DND-41 (cell line): ENCODE measurements around the gene MS4A1.

ENCODE experiments used
- ATAC-seq: fragments of 200-7000 bp; cut with Tn5 transposase; 3 replicates; pipeline ENCODE4 v1.9.1; 2021; ENCODE audit warnings: low read depth; ENCODE audit not compliant: insufficient read depth
- DNase-seq: peaks from one replicate; pipeline ENCODE4 v3.0.0-alpha.2; 2020
- H2AFZ ChIP-seq: 2 replicates; pipeline ENCODE4 v1.6.0; 2012; ENCODE audit warnings: low read depth, low read length
- H3K27ac ChIP-seq: 2 replicates; pipeline ENCODE4 v1.5.1; 2012; ENCODE audit warnings: low read length, inconsistent platforms
- H3K27me3 ChIP-seq: fragments of 200-600 bp; sonication (generic); 2 replicates; pipeline ENCODE4 v1.6.0; 2012; ENCODE audit warnings: low read length, mild to moderate bottlenecking, inconsistent platforms; ENCODE audit not compliant: insufficient read depth, poor library complexity
- H3K36me3 ChIP-seq: 2 replicates; pipeline ENCODE4 v1.5.1; 2012; ENCODE audit warnings: low read length, inconsistent platforms; ENCODE audit not compliant: insufficient read depth
- H3K4me1 ChIP-seq: 2 replicates; pipeline ENCODE4 v1.5.1; 2012; ENCODE audit warnings: mild to moderate bottlenecking, low read length; ENCODE audit not compliant: insufficient read depth
- H3K4me2 ChIP-seq: 2 replicates; pipeline ENCODE4 v1.6.0; 2012; ENCODE audit warnings: mild to moderate bottlenecking, moderate library complexity, low read length, inconsistent platforms; ENCODE audit not compliant: insufficient read depth
- H3K4me3 ChIP-seq, 2 experiments: fragments of 200-600 bp in 1 of 2; shearing (Covaris generic) in 1 of 2; 2 replicates each; pipeline ENCODE4 v1.5.1; 2012 to 2016; ENCODE audit warnings: inconsistent platforms in 2 of 2, low read length in 2 of 2, mild to moderate bottlenecking in 2 of 2, low read depth in 1 of 2, moderate library complexity in 1 of 2
- H3K79me2 ChIP-seq: 2 replicates; pipeline ENCODE4 v1.6.0; 2012; ENCODE audit warnings: low read length, inconsistent platforms; ENCODE audit not compliant: insufficient read depth
- H3K9ac ChIP-seq: 2 replicates; pipeline ENCODE4 v1.6.0; 2012; ENCODE audit warnings: low read depth, mild to moderate bottlenecking, inconsistent platforms, low read length, moderate library complexity
- H3K9me3 ChIP-seq: 2 replicates; pipeline ENCODE4 v1.5.1; 2012; ENCODE audit warnings: low read length, moderate library complexity, mild to moderate bottlenecking, inconsistent platforms; ENCODE audit not compliant: insufficient read depth, severe bottlenecking
- H4K20me1 ChIP-seq: 2 replicates; pipeline ENCODE4 v1.6.0; 2012; ENCODE audit warnings: low read length; ENCODE audit not compliant: insufficient read depth
- EZH2 ChIP-seq: IDR thresholded peaks from 3 replicates; pipeline ENCODE4 v1.6.1; 2012; ENCODE audit warnings: borderline replicate concordance, low read depth, mild to moderate bottlenecking, moderate library complexity, low read length, inconsistent platforms; ENCODE audit not compliant: severe bottlenecking
- TF ChIP-seq, protein P1 (sequence below): IDR thresholded peaks from 2 replicates; pipeline ENCODE4 v1.5.1; 2012; ENCODE audit warnings: borderline replicate concordance, low read length, moderate library complexity, mild to moderate bottlenecking; ENCODE audit not compliant: poor library complexity, severe bottlenecking; ENCODE audit errors: extremely low read depth

MS4A1 gene

DNA sequence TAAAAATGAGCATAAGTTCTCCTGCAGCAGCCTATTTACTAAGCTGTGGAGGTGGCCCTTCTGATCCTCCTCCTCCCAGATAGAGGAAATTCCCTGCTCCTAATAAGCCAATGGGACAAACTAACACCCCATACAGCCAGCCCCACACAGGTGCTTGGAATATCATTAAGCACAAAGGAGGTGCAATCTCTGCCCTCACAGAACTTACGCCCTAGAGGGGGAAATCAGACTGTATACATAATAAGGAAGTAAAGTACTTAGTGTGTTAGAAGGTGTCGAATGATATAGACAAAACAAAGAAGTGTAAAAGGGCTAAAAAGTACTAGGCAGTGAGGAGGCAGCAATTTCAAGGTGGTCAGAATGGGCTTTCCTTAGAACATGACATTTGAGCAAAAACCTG lies 42.8 kb downstream of the MS4A1 start:
- Histone ChIP-seq H3K4me3 (no peak overlapping the region), H3K4me2 (no peak overlapping the region), H3K79me2 (no peaks in the 10 kb centered on the region), H3K4me1 (no peaks in the 10 kb centered on the region), H2AFZ (no peak overlapping the region), H3K36me3 (no peaks in the 10 kb centered on the region), H3K9ac (no peak overlapping the region), H3K27me3 (no peaks in the 10 kb centered on the region), H3K27ac (no peak overlapping the region), H3K9me3 (no peaks in the 10 kb centered on the region), H4K20me1 (no peaks in the 10 kb centered on the region)
- no peak for DNase-seq
- no peak for TF ChIP-seq EZH2
- TF ChIP-seq, protein P1, sequence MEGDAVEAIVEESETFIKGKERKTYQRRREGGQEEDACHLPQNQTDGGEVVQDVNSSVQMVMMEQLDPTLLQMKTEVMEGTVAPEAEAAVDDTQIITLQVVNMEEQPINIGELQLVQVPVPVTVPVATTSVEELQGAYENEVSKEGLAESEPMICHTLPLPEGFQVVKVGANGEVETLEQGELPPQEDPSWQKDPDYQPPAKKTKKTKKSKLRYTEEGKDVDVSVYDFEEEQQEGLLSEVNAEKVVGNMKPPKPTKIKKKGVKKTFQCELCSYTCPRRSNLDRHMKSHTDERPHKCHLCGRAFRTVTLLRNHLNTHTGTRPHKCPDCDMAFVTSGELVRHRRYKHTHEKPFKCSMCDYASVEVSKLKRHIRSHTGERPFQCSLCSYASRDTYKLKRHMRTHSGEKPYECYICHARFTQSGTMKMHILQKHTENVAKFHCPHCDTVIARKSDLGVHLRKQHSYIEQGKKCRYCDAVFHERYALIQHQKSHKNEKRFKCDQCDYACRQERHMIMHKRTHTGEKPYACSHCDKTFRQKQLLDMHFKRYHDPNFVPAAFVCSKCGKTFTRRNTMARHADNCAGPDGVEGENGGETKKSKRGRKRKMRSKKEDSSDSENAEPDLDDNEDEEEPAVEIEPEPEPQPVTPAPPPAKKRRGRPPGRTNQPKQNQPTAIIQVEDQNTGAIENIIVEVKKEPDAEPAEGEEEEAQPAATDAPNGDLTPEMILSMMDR, result no peak
- no peak for ATAC-seq

DNA sequence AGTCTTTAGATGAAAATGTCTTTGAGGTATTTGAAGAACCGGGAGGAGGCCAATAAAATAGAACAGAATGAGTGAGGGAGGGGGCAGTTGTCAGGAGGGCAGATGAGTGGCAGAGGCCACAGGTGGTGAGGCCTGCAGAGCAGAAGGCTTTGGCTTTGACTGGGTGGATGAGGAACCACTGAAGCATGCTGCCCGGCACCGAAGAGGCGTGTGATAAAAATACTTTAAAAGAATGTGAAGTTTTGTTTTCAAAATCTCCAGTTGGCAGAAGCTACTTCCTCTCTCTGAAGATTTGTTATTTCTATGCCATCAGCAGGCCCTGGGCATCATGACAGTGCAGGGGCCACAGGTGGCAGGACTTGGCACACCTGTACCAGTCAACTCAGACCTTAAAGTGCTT lies 43.2 kb downstream of the MS4A1 start:
- no peak overlapping the region for H3K4me3 ChIP-seq
- ATAC-seq, result no peak
- H3K36me3 ChIP-seq, result no peaks in the 10 kb centered on the region
- H3K27ac ChIP-seq, result no peak overlapping the region
- no peak overlapping the region for H3K4me2 ChIP-seq
- H4K20me1 ChIP-seq, result no peaks in the 10 kb centered on the region
- no peaks in the 10 kb centered on the region for H3K9me3 ChIP-seq
- DNase-seq, result no peak
- H3K79me2 ChIP-seq, result no peaks in the 10 kb centered on the region
- no peak for TF ChIP-seq EZH2
- TF ChIP-seq, protein P1, result no peak
- H3K9ac ChIP-seq, result no peak overlapping the region
- H3K4me1 ChIP-seq, result peaks cover 4% of the 10 kb centered on the region
- H2AFZ ChIP-seq, result no peak overlapping the region
- no peaks in the 10 kb centered on the region for H3K27me3 ChIP-seq

DNA sequence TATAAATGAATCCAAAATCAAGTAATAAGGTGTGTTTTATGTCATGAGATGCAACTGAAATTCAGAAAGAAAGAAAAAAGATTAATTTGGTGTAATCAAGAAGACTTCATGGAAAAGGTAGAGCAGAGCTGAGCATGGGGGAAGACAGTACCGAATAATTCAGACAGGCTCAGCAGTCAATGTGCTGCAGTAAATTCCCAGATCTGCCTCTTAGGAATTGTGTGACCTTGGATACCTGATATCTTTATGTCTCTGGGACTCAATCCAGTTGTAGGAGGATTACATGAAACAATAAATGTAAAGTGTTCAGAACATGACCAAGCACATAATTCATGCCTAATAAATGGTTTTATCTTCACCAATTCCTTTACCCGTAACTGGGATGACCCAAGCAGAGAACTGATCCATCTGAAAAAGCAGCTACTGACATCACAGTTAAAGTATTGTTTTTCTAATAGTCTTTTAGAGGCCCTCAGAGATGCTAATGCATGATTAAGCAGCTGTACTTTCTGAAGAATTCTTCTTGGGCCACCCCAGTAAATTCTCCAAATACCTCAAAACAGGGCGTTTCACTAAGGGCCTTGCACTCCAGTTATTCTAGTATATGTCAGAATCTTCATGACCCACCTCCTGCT lies 44.7 kb downstream of the MS4A1 start:
- Histone ChIP-seq H3K4me2 (no peak overlapping the region), H4K20me1 (no peaks in the 10 kb centered on the region), H3K27ac (no peak overlapping the region), H3K27me3 (no peaks in the 10 kb centered on the region), H3K9me3 (no peaks in the 10 kb centered on the region), H3K9ac (no peak overlapping the region), H3K4me3 (no peak overlapping the region), H2AFZ (no peak overlapping the region), H3K36me3 (no peaks in the 10 kb centered on the region), H3K4me1 (peaks cover 15% of the 10 kb centered on the region), H3K79me2 (no peaks in the 10 kb centered on the region)
- DNase-seq (no peak), ATAC-seq (no peak)
- TF ChIP-seq, protein P1, result no peak
- no peak for TF ChIP-seq EZH2
